Stimulated activated CD8-positive, alpha-beta memory T cell treated with anti-CD3 and anti-CD28 coated beads, Interleukin-7, amount 100 ng/mL, for 1 hour (primary cell): Measurements from ENCODE around the gene MBIP.
"Not testable (repeated sequence)": the region's sequence is repeated elsewhere in the genome, so short reads cannot be mapped to it uniquely, and the experiment has no call there.

ENCODE experiments used
- DNase-seq, 2 donors: peaks; one replicate each; pipeline ENCODE4 v3.0.0-alpha.2; 2020; ENCODE audit warnings: low read depth in 2 of 2

The MBIP gene

GRCh38 chr14:36320200-36320896 is at the start of gene MBIP:
TSS of gene MBIP (minus strand) at chr14:36320637. CDS start at chr14:36320588, 49 bp downstream.
- peak; percentile 74 for DNase-seq

- no peak for DNase-seq
These were observed 47.7 kb upstream of the MBIP start for GRCh38 chr14:36367985-36368774.

GRCh38 chr14:36365766-36366165 is 45.3 kb upstream of the MBIP start:
- DNase-seq: no peak

- DNase-seq: no peak
These were observed 43.3 kb upstream of the MBIP start for GRCh38 chr14:36363704-36364103.

- DNase-seq: no peak
These were observed 42.2 kb upstream of the MBIP start for GRCh38 chr14:36362648-36363047.

GRCh38 chr14:36361210-36361853 is 40.9 kb upstream of the MBIP start:
- DNase-seq: no peak

- no peak for DNase-seq
These were observed 36.4 kb upstream of the MBIP start for GRCh38 chr14:36356862-36357261.

- DNase-seq: no peak
These were observed 25.6 kb upstream of the MBIP start for GRCh38 chr14:36346052-36346451.

- no peak for DNase-seq
These were observed 23.8 kb upstream of the MBIP start for GRCh38 chr14:36344211-36344610.

- DNase-seq: not testable (repeated sequence)
These were observed 21.4 kb upstream of the MBIP start for GRCh38 chr14:36341811-36342210.

- DNase-seq: no peak
These were observed 19.9 kb upstream of the MBIP start for GRCh38 chr14:36340276-36340890.

- no peak for DNase-seq
These were observed 19.4 kb upstream of the MBIP start for GRCh38 chr14:36339816-36340215.

GRCh38 chr14:36333119-36333518 is 12.7 kb upstream of the MBIP start:
- no peak for DNase-seq

GRCh38 chr14:36327573-36327972 is 7.1 kb upstream of the MBIP start:
- not testable (repeated sequence) for DNase-seq

GRCh38 chr14:36325853-36326252 is 5.4 kb upstream of the MBIP start:
- DNase-seq: no peak

GRCh38 chr14:36324897-36325296 is 4.5 kb upstream of the MBIP start:
- no peak for DNase-seq

GRCh38 chr14:36320897-36321381 is 502 bp upstream of the MBIP start:
- no peak for DNase-seq

GRCh38 chr14:36319899-36320199 is 588 bp downstream of the MBIP start:
- no peak for DNase-seq

GRCh38 chr14:36317650-36318049 is 2.8 kb downstream of the MBIP start:
- DNase-seq: no peak

GRCh38 chr14:36316131-36316530 is 4.3 kb downstream of the MBIP start:
- DNase-seq: no peak

GRCh38 chr14:36315159-36315853 is 5.1 kb downstream of the MBIP start:
- no peak for DNase-seq

GRCh38 chr14:36313898-36314297 is 6.5 kb downstream of the MBIP start:
- DNase-seq: no peak
